Inferior parietal cortex (tissue), 1 donor: ENCODE measurements around the gene IFNAR1.

Experiments used
- DNase-seq: peaks from one replicate; pipeline ENCODE4 v3.0.0-alpha.2; 2016; ENCODE audit errors: extremely low spot score

IFNAR1 gene

GRCh38 chr21:33402001-33402979, 77.5 kb downstream of the IFNAR1 start:
- peak; percentile 61 for DNase-seq

- DNase-seq = no peak
Observed at GRCh38 chr21:33403128-33403785, 78.5 kb downstream of the IFNAR1 start, which contains the start of gene IFNGR2. Gene IFNGR2, plus strand, starts transcription at chr21:33403413. Its CDS starts 131 bp downstream, at chr21:33403544.

DNA sequence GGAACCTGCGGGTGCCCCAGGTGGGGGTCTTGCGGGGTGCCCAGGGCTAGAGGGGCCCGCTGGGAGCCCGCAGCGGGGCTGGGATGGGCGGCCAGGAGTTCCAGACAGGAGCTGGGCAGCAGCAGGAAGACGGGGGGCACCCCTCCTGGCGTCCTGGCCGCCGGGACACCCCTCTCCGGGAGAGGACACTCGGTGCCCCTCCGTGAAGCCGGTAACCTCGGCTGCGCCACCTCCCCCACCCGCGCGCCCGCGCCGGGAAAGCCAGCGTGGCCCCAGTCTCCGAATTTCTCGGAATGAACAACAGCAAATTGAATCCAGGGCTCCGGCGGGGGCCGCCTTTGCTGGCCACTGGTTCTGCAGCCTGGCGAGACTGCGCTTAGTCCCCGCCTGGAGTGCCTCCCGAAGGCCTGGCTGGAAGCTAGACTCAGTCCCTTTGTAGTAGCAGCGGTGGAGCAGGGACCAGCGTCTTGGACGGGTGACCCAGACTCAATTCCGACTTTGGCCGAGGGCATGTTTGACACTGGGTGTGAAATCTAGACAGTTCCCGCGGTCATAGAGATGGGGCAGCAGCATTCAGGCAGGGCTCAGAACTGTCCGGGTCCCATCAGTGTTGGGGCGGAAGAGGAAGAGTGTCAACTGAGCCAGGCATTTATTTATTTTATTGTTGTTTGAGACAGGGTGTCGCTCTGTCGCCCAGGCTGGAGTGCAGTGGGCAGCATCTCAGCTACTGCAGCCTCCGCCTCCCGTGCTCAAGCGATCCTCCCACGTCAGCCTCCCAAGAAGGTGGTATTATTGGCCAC, 79.2 kb downstream of the IFNAR1 start:
- DNase-seq = peak; percentile 55

DNA sequence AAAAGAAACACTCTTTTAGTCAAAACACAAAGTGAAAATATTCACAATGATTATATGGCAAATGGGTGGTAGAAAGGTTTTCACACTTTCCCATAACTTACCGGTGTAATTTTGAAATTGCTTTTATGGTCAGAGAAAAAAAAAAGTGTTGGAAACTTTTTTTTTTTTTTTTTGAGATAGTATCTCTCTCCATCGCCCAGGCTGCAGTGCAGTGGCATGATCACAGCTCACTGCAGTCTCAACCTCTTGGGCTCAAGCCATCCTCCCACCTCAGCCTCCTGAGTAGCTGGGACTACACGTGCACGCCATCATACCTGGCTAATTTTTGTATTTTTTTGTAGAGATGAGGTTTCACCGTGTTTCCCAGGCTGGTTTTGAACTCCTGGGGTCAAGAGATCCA, 81.7 kb downstream of the IFNAR1 start:
- DNase-seq = no peak
